NCI-H2196 treated with DMSO at 0.1 percent for 48 hours (cell line): ENCODE measurements around the gene PDK2.
A peak's percentile ranks its signal among the peaks of the same experiment; 100 is the strongest.

Experiments
- DNase-seq: peaks from one replicate; lab custom pipeline; 2025; ENCODE audit not compliant: unreplicated experiment; lab: John Stamatoyannopoulos, UW

Gene PDK2

GRCh38 chr17:50133769-50134099 lies 38.6 kb downstream of the PDK2 start:
- no peak for DNase-seq

GRCh38 chr17:50134206-50135110 lies 39.3 kb downstream of the PDK2 start:
- DNase-seq = no peak

- no peak for DNase-seq
These were observed 40.4 kb downstream of the PDK2 start for GRCh38 chr17:50135316-50136095.

DNA sequence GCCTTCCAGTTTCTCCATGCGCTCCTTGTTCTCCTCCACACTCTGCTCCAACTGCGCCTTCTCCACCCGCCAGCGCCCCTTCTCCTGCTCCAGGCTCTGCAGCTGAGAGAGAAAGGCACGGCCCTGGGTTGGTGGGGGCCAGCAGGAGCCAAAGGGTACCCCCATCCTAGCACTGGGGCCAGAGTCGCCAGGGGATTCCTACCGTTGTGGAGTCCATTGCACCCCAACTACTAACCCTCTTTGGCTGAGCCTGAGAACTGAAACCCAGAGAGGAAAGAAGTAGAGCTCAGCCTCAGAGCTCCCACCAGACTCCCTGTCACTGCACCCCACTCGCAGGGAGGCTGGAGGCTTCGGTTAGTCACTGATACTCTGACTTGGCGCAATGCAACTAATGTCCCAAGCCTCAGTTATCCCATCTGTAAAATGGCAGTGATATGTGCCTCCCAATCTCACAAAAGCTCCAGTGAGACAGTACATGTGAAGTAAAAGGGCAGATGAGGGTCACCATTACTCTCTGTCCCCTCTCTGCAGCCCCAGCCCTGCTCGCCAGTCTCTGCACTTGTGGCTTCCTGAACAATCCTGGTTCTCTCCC lies 41.0 kb downstream of the PDK2 start:
- no peak for DNase-seq

DNA sequence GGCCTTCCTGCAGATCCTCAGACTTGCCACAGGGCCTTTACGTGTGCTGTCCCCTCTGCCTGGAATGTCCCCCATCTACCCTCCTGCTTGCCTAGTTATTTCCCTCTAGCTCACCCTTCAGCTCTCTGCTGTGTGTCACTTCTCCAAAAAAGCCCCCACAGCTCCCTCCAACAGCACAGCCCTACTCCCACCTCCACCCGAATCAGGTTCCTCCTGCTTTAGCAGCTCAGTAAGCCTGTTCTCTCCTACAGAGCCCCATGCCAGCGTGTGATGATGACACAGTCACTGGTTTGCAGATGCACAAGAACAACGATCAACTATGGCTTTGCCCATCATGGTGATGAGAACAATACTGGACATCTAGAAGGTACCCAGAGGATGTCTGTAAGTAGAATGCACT lies 41.9 kb downstream of the PDK2 start:
- no peak for DNase-seq

DNA sequence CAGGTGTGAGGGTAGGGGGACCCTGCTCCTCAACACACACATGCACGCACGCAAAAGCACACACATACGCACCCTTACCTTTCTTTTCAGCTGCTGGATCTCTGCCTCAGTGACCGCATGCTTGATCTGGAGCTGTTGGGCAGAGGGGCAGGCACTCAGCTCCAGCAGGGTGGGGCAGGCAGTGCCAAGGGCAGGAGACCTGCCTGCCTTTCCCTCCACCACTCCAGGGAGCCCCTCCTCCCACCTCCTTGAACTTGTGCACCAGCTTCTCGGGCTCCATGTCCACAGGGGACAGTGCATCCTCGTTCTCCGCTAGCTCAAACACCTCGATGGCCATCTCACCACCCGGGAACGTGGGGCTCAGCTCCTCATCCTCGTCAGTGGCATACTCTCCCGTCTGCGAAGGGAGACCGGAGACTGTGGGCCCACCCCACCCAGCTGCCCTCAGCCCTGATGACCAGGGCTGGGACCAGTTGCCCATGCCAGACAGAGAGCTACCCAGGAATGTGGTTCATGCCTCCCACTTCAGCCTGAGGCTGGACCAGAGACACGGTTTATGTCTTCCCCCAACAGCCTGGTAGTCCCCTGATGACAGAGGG lies 44.1 kb downstream of the PDK2 start:
- no peak for DNase-seq

GRCh38 chr17:50139950-50140885 lies 45.1 kb downstream of the PDK2 start:
- peak; percentile 24 for DNase-seq

- DNase-seq = no peak
These were observed 46.0 kb downstream of the PDK2 start for GRCh38 chr17:50141026-50141744.

DNA sequence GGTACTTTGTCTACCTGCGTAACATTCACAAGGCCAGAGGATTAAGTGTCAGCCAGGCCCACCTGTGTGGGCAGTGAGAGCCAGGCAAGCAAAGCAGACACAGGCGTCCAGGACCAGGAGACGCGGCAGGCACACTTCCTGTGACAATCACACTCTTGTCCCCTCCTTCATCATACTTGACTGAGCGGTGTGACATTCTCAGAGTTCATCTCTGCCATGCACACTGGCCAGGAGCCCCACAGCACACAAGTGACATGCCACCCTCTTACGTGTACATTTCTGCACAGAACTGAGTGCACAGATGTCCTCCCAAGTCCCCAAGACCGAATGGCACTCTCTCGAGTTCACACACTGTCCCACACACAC lies 46.6 kb downstream of the PDK2 start:
- DNase-seq = no peak

GRCh38 chr17:50143461-50144176 lies 48.5 kb downstream of the PDK2 start:
- DNase-seq = no peak

GRCh38 chr17:50144355-50144754 lies 49.2 kb downstream of the PDK2 start:
- DNase-seq = no peak

- DNase-seq = no peak
These were observed 49.8 kb downstream of the PDK2 start for GRCh38 chr17:50144845-50145531.

DNA sequence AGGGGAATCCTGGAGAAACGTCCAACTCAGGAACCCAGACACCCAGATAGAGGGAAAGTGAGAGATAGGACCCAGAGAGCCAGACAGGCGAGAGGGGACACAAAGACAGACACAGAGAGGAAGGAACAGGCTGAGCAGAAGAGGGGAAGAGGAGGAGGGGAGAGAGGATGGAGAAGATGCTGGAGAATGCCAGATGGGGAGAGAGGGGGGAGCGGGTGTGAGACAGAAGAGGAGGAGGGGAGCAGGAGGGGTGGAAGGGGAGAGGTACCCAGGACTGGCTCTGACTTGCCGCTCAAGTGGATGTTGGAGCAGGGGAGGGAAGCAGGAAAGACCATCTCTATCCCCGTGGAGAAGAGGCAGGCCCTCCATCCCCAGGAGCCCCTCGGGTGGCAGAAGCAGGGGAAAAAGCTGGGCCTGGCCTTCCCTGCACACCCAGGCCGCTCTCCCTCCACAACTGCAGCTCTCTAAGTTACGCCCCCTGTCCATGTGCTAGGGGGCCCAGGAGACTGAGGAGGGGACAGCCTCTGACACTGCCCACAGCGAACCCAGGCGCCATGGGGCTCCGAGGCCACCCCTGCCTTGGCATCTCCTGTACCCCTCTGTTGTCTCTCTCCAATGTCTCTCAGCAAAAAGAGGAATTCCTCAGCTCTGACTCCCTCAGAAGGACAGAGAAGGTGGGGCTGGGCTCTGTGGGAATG lies 50.5 kb downstream of the PDK2 start:
- DNase-seq = no peak

DNA sequence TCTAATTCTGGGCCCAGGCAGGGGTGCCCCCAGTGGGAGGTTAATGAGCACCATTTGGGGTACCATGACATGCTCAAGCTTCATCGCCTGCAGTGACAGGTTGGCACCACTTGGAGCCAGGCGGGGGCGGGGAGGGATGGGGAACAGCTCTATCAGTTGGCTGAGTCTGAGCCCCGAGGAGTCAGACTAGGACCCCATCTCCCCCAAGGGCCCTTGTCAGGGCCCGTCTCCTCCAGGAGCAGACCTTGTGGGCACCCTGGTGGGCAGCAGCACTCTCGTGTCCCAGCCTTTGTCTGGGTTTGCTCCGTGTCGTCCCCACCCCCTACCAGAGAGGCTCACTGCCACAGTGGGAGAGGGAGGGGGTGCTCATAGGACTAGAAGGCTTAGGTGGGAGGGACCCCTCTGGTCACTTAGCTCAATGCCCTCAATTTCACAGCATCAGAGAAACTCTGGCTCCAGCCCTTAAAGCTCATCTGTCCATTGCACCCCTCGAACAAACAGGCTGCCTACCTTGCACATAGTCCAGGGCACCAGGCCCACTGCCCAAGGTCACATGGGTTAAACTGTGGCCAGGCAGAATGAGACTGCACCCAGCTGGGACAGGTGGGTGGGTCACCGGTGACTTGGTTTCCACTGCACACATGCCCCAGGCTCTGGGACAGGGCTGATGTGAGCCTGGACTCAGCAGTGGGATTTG lies 51.2 kb downstream of the PDK2 start:
- no peak for DNase-seq

DNA sequence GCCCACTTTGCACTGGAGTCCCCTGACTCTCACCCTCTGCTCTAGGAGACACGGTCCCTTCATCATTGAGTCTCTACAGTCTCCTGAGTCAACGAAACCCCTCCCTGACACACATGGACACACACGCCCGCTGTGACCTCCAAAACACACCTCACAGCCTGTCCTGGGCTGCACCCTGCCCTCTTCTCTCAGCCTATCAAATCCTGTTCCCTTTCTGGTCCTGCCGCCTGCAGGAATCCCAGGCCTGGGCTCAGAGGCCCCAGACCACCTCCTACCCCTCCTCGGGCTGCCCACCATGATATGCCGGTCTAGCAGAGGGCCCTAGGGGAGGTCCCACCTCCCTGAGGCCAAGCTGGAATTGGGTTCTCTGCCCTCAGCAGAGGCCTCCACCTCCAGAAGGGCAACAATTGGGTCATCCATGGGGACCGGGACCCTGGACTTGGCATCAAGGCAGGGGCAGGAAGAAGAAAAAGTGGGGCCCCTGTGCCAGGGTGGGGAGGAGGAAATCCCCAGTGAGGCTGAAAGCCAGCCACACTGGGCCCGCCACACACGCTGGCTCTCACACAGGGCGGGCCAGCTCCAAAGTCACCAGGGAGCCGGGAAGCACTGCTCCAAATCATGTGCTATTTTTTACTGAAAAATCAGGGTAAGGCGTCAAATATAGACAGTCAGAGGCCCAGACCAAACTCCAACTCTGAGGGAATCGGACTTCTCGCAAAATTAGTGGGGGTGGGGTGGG lies 51.9 kb downstream of the PDK2 start:
- no peak for DNase-seq

- DNase-seq = no peak
These were observed 52.7 kb downstream of the PDK2 start for GRCh38 chr17:50147841-50148225.
